ENCODE results near the gene GJC1. TPM values are rescaled to one million over a fixed set of nuclear protein-coding genes. Genes with fewer than 3 reads are reported as not detected.

Gene GJC1
- total RNA-seq, 1 donor: 21.1 TPM

DNA sequence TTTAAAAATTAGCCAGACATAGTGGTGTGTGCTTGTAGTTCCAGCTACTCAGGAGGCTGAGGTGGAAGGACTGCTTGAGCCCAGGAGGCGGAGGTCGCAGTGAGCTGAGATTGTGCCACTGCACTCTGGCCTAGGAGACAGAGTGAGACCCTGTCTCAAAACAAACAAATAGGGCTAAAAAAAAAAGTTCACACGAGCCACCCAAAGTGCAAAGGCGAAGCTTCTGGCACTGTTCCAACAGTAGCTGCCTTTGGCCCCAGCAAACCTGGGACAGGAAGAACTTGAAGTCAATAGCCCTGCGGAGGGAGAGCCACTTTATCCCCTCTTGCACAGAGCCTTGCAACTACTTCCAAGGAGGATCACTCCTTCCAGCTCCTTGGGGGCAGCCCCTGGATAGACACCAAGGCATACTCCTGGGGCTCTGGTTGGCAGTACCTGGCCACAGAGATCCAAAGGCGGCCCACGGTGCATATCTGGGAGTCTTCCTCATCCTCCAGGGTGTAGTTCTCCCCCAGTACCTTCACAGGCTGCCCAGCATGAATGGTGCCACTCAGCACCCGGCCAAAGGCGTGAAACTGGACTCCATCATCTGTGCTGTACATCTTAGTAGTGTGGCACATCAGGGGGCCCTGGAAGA lies 32.3 kb upstream of the GJC1 start:
- DNase-seq (ENCODE audit: low read depth): no peak
- TF ChIP-seq, protein P1, sequence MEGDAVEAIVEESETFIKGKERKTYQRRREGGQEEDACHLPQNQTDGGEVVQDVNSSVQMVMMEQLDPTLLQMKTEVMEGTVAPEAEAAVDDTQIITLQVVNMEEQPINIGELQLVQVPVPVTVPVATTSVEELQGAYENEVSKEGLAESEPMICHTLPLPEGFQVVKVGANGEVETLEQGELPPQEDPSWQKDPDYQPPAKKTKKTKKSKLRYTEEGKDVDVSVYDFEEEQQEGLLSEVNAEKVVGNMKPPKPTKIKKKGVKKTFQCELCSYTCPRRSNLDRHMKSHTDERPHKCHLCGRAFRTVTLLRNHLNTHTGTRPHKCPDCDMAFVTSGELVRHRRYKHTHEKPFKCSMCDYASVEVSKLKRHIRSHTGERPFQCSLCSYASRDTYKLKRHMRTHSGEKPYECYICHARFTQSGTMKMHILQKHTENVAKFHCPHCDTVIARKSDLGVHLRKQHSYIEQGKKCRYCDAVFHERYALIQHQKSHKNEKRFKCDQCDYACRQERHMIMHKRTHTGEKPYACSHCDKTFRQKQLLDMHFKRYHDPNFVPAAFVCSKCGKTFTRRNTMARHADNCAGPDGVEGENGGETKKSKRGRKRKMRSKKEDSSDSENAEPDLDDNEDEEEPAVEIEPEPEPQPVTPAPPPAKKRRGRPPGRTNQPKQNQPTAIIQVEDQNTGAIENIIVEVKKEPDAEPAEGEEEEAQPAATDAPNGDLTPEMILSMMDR (IDR thresholded peaks at IDR 0.05; ENCODE audit: insufficient read depth, low read length): no peak
- no peak overlapping the region for H3K4me3 ChIP-seq (ENCODE audit: low read depth, low read length)

DNA sequence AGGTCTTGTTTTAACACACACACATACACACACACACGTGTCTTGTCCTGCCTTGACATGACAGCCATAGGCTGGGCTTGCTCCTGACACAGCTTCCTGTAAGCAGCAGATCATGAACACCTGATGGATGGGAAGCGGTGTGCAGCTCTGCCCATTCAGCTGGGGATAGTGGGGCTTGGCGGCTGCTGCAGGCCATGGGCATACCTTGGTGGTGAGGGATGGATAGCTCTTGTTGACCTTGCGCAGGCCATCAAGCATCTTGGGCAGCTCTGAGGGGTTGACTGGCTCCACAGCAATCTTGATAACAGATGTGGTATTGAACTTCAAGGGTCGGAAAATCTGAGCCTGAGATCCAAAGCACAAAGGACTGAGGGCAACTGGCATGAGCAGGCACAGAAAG lies 29.6 kb upstream of the GJC1 start:
- TF ChIP-seq, protein P1 (IDR thresholded peaks at IDR 0.05; ENCODE audit: insufficient read depth, low read length): no peak
- H3K4me3 ChIP-seq (ENCODE audit: low read depth, low read length): no peak overlapping the region
- no peak for DNase-seq (ENCODE audit: low read depth)

DNA sequence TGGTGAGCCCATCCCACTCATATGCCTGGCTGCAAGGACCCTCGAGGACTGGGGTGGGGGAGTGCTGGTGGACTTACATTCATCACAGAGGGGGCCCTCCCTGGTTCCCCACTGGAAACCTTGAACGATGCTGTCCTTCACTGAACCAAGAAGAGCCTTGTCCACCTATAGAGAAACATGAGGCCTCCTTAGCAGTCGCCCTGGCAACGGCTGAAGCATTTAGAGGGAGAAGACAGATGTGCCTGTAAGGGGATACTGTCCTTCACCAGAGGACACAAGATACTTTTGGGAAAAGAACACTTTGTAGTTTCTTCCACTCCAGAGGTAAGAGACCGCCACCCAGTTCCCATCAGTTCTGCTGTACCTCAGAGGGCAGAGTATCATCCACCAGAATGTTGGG lies 24.1 kb upstream of the GJC1 start:
- TF ChIP-seq, protein P1 (IDR thresholded peaks at IDR 0.05; ENCODE audit: insufficient read depth, low read length): no peak
- H3K4me3 ChIP-seq (ENCODE audit: low read depth, low read length): no peak overlapping the region
- no peak for DNase-seq (ENCODE audit: low read depth)

DNA sequence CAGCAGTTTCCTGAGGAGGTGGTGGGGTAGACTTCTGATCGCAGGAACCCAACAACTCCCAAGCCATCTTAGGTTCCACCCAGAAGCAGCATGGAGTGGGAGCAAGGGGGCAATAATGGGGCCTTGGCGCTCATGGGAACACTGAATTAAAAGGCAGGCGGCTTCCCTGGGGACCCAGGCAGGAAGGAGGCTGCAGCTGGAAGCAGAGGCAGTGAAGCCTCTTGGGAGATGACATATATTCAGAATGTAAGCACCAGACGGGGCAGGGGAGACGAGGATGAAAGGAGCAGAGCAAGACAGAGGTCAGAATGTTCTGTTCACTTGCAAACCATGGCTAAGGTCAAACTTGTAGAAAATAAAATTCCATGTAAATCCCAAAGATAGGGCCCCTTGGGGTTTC lies 20.5 kb upstream of the GJC1 start:
- TF ChIP-seq, protein P1 (IDR thresholded peaks at IDR 0.05; ENCODE audit: insufficient read depth, low read length): no peak
- no peak for DNase-seq (ENCODE audit: low read depth)
- no peak overlapping the region for H3K4me3 ChIP-seq (ENCODE audit: low read depth, low read length)

DNA sequence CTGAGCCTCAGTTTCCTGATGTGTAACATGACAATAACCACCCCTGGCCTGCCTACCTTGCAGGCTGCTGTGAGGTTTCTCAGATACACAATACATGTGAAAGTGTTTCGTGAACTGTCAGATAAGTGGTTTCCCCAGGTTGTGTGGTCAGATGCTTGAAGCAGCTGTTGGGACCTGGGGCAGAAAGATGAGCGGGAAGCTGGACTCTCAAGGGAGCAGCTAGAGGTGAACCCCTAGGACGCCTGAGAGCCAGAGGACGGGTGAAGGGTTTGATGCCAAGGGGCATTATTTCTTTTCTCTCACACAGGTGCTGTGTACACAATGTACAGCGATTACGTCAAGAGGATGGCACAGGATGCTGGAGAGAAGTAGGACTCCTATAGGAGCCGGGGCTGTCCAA lies 19.9 kb upstream of the GJC1 start:
- H3K4me3 ChIP-seq (ENCODE audit: low read depth, low read length): no peak overlapping the region
- TF ChIP-seq, protein P1 (IDR thresholded peaks at IDR 0.05; ENCODE audit: insufficient read depth, low read length): no peak
- DNase-seq (ENCODE audit: low read depth): no peak

DNA sequence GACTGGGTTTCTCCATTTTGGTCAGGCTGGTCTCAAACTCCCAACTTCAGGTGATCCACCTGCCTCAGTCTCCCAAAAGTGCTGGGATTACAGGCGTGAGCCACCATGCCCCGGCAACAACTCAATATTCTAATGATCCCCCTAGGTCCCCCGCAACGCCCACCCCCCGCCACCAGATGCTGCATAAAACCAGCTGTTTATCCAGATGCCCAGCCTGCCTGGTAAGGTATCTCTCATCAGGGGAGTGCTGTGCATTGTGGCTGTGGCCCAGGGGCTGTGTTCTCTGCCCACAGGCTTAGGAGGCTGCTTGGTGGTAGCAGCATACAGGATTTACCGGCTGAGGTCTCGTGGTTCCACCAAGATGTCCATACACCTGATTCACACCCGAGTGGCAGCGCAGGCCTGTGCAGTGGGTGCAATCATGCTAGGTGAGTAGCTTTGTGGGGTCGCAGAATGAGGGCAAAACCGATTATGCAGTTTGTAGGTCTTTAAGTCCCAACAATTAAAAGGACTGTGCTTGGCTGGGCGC lies 18.9 kb upstream of the GJC1 start:
- TF ChIP-seq, protein P1 (IDR thresholded peaks at IDR 0.05; ENCODE audit: insufficient read depth, low read length): no peak
- DNase-seq (ENCODE audit: low read depth): no peak

More for the DNA sequence above, 18.9 kb upstream of the GJC1 start:
- H3K4me3 ChIP-seq (ENCODE audit: low read depth, low read length): no peak overlapping the region
